GM18951 (cell line): ENCODE measurements around the gene HDAC5.
"Not testable (repeated sequence)": the region's sequence is repeated elsewhere in the genome, so short reads cannot be mapped to it uniquely, and the experiment has no call there.

Experiments
- POLR2A ChIP-seq: IDR thresholded peaks from 4 replicates; pipeline ENCODE4 v1.6.1; 2011; ENCODE audit warnings: mild to moderate bottlenecking; ENCODE audit not compliant: insufficient read length, insufficient read depth; ENCODE audit errors: extremely low read depth
- in situ Hi-C: fragments of 300-500 bp; cut with MboI; formaldehyde crosslinking; loops from one replicate; pipeline ENCODE4 v1.12.0; 2022; ENCODE audit warnings: low sequenced_read_pairs, mixed read lengths, inconsistent platforms; ENCODE audit not compliant: unreplicated experiment

Gene HDAC5

DNA sequence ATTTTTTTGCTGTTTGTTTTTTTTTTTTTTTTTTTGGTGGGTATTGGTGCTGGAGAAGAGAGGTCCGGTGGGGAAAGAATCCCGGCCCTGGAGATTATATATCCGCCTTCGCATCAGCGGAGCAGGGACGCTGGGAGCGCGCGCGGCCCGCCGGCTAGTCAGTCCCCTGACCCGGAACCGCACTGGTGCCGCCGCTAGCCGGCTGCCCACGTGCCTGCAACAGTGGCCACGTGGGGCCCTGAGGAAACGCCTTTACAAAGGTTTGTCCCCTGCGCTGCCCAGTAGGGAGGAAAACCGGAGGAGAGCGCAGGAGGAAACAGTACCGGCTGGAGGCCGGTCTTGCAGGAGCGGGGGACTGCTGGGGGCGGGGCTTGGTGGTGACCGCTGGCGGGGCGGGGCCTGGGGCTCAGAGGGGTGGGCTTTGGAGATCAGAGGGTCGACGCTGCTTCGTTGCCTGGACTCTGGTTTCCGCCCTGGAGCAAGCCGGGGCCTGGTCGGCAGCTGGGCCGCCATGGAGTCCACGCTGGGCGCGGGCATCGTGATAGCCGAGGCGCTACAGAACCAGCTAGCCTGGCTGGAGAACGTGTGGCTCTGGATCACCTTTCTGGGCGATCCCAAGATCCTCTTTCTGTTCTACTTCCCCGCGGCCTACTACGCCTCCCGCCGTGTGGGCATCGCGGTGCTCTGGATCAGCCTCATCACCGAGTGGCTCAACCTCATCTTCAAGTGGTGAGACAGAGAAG, 52.8 kb downstream of the HDAC5 start, which contains the start of gene G6PC3:
TSS of gene G6PC3 (plus strand) at position 281 of the 743 bp plus-strand sequence. CDS start at position 512, 231 bp downstream.
- peak; percentile 82 for TF ChIP-seq POLR2A
- in situ Hi-C loops, result no loop called here

- in situ Hi-C loops, result no loop called here
- TF ChIP-seq POLR2A, result no peak
Measured at GRCh38 chr17:44069974-44070454, 53.4 kb downstream of the HDAC5 start.

DNA sequence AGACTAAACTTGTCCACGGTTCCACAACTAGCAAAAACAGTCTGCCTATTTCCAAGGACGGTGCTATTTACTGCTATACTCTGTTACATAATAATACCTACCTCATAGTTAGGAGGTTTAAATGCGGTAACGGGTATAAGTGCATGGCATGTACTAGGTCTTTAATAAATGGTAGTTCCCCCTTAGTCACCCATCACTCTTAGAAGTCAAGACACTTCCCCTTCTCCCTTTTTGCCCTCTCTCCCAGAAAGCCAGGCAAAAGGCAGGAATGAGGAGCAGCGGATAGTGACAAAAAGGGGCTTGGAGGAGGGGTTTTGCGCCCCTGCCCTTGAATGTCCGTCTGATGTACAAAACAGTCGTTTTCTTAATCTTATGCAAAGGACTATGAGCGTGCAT, 55.9 kb downstream of the HDAC5 start:
- no peak for TF ChIP-seq POLR2A
- in situ Hi-C loops, result no loop called here

GRCh38 chr17:44066204-44066930, 57.1 kb downstream of the HDAC5 start, which contains the start of gene LSM12:
LSM12 (minus strand) TSS chr17:44066671; CDS start chr17:44066587, 84 bp downstream.
- in situ Hi-C loops, result no loop called here
- peak; percentile 83 for TF ChIP-seq POLR2A

GRCh38 chr17:44065668-44066203, 57.7 kb downstream of the HDAC5 start:
- in situ Hi-C loops, result no loop called here
- no peak for TF ChIP-seq POLR2A

DNA sequence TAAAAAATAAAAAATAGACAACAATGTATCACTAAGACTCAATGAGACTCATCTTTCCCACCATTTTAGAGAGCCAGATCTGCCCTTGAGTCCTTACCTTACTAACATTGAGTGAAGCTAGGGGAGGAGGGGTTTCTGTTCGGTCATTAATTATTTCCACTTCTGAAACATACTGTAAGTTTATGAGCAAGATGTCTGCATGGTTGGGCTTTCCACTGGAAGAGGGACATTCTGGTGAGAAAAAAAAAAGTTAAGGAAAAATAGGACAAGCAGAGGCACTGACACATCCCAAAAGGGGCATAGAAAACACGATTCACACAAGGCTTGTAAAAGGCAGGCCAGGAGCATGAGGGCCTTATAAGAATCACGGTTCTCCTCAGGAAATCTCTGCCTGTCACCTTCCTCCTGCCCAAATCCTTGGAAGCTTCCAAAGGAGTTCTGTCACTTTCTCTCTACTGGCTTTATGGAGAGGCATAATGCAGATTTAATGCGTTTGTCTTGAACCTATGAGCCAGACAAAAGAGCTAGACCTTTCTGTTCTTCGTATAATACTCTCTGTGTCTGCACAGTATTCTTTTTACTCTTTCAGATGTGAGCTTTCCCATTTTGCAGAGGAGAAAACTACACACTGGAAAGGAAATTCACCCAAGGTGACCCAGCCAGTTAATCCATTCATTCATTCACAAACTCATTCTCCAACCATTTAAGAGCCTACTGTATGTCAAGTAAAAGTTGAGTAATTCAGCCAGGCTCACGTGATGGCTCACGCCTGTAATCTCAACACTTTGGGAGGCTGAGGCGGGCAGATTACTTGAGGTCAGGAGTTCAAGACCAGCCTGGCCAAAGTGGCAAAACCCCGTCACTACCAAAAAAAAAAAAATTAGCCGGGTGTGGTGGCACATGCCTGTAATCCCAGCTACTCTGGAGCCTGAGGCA, 59.5 kb downstream of the HDAC5 start:
- in situ Hi-C loops, result no loop called here
- TF ChIP-seq POLR2A, result no peak

DNA sequence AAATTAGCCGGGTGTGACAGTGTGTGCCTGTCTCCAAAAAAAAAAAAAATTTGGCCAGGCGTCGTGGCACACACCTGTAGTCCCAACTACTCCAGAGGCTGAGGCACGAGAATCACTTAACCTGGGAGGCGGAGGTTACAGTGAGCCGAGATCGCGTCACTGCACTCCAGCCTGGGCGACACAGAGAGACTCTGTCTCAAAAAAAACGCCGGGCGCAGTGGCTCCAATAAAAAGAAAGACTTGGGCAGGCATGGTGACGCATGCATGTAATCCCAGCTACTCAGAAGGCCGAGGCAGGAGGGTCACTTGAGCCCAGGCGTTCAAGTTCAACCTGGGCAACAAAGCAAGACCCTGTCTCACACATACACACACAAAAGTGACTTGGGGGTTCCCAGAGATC, 60.6 kb downstream of the HDAC5 start:
- in situ Hi-C loops, result no loop called here
- TF ChIP-seq POLR2A, result no peak

DNA sequence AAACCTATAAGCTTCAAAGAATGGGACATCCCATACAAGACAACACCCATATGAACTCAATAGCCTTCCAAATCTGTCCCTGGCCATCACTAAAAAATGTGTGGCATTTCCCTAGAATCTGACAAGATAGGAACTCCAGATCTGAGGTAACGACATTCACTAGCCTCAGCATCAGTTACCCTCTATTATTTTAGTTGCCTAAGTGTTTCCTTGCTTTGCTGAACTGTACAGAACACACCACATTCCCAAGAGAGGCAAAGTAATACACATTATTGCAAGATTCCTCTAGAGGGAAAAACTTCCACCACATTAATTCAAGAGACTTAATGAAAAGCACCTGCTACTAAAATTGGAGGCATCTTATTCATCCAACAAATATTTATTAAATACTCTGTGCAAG, 62.0 kb downstream of the HDAC5 start:
- in situ Hi-C loops, result no loop called here
- TF ChIP-seq POLR2A, result no peak

GRCh38 chr17:44059101-44059892, 64.1 kb downstream of the HDAC5 start:
- TF ChIP-seq POLR2A, result no peak
- in situ Hi-C loops, result no loop called here

DNA sequence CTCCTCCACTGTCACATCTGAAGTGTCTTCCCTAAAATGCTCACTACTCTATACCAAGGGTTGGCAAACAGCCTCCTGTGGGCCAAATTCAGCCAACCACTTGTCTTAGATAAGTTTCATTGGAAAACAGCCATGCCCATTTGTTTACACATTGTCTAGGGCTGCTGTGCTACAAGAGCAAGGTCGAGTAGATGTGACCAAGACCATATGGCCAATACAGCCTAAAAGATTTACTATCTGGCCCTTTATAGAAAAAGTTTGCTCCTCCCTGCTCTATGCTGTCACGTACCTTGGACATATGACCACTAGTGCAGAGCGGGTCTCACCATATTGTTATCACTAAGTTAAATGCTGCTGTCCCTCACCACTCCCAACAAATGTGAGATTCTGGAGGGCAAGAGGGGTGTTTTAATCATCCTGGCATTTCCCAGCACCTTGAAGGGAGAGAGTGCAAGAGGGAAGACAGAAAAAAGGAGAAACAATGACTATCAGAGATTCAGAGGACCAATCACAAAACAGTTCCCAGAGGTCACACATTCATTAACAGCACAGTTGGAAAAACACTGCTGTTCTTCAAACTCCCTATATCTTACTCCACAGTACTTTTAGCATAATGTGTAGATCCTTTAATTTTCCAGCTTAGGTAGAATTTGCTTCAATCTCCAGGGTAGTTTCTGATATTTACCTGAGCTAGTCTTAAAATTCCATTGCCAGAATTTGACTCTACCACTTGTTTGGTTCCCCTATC, 70.1 kb downstream of the HDAC5 start:
- no peak for TF ChIP-seq POLR2A

GRCh38 chr17:44049294-44050060, 74.0 kb downstream of the HDAC5 start:
- in situ Hi-C loops, result no loop called here
- TF ChIP-seq POLR2A, result no peak

More for the DNA sequence above, 70.1 kb downstream of the HDAC5 start:
- in situ Hi-C loops, result no loop called here

DNA sequence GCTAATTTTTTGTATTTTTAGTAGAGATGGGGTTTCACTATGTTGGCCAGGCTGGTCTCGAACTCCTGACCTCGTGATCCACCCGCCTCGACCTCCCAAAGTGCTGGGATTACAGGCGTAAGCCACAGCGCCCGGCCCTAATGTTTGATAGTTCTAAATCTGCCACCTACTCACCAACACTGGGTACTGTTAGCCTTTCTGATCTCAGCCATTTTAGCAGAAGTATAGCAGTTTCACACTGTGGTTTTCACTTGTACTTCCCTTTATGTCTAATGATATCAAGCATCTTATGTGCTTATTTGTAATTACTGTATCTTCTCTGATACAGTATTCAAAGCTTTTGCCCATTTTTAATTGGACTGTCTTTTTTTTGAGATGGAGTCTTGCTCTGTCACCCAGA, 76.5 kb downstream of the HDAC5 start:
- in situ Hi-C loops, result not testable (repeated sequence)
